Measurements from ENCODE around the gene SH3GL3. TPM values are rescaled to one million over a fixed set of nuclear protein-coding genes. Genes with fewer than 3 reads are reported as not detected.

SH3GL3 gene
- total RNA-seq, 1 donor, result 0.72 TPM

DNA sequence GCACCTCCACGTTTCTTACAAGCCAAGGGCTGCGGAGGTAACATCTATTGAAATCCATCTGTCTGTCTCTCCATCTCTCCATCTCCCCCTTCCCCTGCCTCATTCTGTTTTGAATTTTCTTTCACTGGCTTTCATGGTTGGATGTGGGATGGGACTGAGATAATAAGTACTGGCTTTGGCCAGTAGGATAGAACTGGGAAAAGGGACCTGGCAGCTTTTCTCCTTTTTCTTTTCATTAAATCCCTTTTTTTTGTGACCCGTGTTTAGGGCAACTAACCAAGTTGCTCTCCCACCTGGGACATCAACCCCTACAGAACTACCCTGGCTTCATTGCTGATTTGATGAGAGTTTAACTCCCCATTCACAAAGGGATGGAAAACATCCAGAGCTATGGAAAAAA is 139.9 kb downstream of the SH3GL3 start:
- H3K4me2 ChIP-seq (ENCODE audit: insufficient read depth, low read length), result no peak overlapping the region
- H3K79me2 ChIP-seq (ENCODE audit: insufficient read depth, low read length), result no peaks in the 10 kb centered on the region
- no peak for DNase-seq (ENCODE audit: insufficient read length, low spot score, missing footprints)
- TF ChIP-seq, protein P1, sequence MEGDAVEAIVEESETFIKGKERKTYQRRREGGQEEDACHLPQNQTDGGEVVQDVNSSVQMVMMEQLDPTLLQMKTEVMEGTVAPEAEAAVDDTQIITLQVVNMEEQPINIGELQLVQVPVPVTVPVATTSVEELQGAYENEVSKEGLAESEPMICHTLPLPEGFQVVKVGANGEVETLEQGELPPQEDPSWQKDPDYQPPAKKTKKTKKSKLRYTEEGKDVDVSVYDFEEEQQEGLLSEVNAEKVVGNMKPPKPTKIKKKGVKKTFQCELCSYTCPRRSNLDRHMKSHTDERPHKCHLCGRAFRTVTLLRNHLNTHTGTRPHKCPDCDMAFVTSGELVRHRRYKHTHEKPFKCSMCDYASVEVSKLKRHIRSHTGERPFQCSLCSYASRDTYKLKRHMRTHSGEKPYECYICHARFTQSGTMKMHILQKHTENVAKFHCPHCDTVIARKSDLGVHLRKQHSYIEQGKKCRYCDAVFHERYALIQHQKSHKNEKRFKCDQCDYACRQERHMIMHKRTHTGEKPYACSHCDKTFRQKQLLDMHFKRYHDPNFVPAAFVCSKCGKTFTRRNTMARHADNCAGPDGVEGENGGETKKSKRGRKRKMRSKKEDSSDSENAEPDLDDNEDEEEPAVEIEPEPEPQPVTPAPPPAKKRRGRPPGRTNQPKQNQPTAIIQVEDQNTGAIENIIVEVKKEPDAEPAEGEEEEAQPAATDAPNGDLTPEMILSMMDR (IDR thresholded peaks at IDR 0.05; ENCODE audit: extremely low read depth, low read depth, low read length), result no peak
- no peaks in the 10 kb centered on the region for H3K9me3 ChIP-seq (ENCODE audit: low read depth, low read length)
- no peak overlapping the region for H3K27ac ChIP-seq (ENCODE audit: low read depth, low read length)
- H3K4me3 ChIP-seq (ENCODE audit: insufficient read depth, low read length), result no peak overlapping the region
- no peaks in the 10 kb centered on the region for H4K20me1 ChIP-seq (ENCODE audit: insufficient read depth, low read length)
- no peaks in the 10 kb centered on the region for H3K27me3 ChIP-seq (ENCODE audit: insufficient read depth, low read length)
- no peaks in the 10 kb centered on the region for H3K36me3 ChIP-seq (ENCODE audit: insufficient read depth, low read length)
- no peak overlapping the region for H2AFZ ChIP-seq (ENCODE audit: low read length)
- no peaks in the 10 kb centered on the region for H3K4me1 ChIP-seq (ENCODE audit: insufficient read depth, low read length)

DNA sequence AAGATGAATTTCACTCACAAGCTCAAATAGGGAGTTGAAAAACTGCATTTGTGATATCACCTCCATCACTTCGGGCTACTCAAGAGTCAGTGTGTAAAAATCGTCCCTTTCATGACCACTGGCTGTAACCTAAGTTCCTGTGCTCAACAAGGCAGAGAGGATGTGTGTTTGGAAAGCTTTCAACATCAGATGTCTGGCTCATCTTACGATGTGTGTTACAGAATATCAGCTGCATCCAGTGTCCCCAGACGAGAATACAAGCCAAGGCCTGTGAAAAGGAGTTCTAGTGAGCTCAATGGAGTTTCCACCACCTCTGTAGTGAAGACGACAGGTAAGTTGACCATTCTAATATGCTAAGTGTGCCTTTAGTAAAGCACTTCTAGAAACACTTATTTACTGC is 141.3 kb downstream of the SH3GL3 start:
- no peaks in the 10 kb centered on the region for H3K9me3 ChIP-seq (ENCODE audit: low read depth, low read length)
- no peaks in the 10 kb centered on the region for H3K36me3 ChIP-seq (ENCODE audit: insufficient read depth, low read length)
- no peak overlapping the region for H3K4me2 ChIP-seq (ENCODE audit: insufficient read depth, low read length)
- no peaks in the 10 kb centered on the region for H3K79me2 ChIP-seq (ENCODE audit: insufficient read depth, low read length)
- no peak overlapping the region for H2AFZ ChIP-seq (ENCODE audit: low read length)
- H4K20me1 ChIP-seq (ENCODE audit: insufficient read depth, low read length), result no peaks in the 10 kb centered on the region
- TF ChIP-seq, protein P1 (IDR thresholded peaks at IDR 0.05; ENCODE audit: extremely low read depth, low read depth, low read length), result no peak
- H3K27ac ChIP-seq (ENCODE audit: low read depth, low read length), result no peak overlapping the region
- no peaks in the 10 kb centered on the region for H3K27me3 ChIP-seq (ENCODE audit: insufficient read depth, low read length)
- no peak overlapping the region for H3K4me3 ChIP-seq (ENCODE audit: insufficient read depth, low read length)
- no peaks in the 10 kb centered on the region for H3K4me1 ChIP-seq (ENCODE audit: insufficient read depth, low read length)
- DNase-seq (ENCODE audit: insufficient read length, low spot score, missing footprints), result no peak

DNA sequence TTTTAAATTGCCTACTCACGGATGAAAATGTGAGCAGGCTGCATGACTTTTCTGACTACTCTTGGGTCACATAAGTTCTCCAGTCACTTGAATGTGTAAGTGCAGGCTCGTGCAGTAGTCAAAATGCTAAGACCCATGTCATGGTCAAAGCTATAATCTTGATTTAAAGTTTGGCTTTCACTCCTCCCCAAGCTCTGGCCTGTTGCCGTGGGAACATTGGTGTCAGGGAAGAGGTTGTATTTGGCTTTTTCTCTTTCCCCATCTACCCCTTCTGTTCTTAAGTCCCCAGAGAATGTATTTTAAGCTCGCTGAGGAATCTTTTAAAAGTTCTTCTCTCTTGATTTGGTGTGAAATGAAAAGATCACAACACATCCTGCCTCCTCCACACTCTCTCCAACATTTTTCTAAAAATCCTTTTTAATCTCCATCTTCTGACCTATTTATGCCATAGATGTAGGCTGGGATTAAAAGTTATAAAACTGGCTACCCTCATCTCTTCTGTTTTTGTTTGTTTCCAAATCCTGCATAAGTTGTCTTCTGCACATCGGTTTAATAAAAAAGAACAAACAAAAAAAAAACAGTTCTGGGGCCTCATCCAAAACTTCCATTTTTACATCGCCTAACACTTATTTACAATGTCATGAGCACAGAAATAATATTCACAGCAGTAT is 145.4 kb downstream of the SH3GL3 start:
- Histone ChIP-seq H3K27me3 (ENCODE audit: insufficient read depth, low read length) (no peaks in the 10 kb centered on the region), H3K4me3 (ENCODE audit: insufficient read depth, low read length) (no peak overlapping the region), H3K9me3 (ENCODE audit: low read depth, low read length) (no peaks in the 10 kb centered on the region), H4K20me1 (ENCODE audit: insufficient read depth, low read length) (no peaks in the 10 kb centered on the region), H3K27ac (ENCODE audit: low read depth, low read length) (no peak overlapping the region), H3K4me2 (ENCODE audit: insufficient read depth, low read length) (no peak overlapping the region), H3K4me1 (ENCODE audit: insufficient read depth, low read length) (no peaks in the 10 kb centered on the region), H3K36me3 (ENCODE audit: insufficient read depth, low read length) (no peaks in the 10 kb centered on the region), H3K79me2 (ENCODE audit: insufficient read depth, low read length) (no peaks in the 10 kb centered on the region), H2AFZ (ENCODE audit: low read length) (no peak overlapping the region)
- DNase-seq (ENCODE audit: insufficient read length, low spot score, missing footprints), result no peak
- TF ChIP-seq, protein P1 (IDR thresholded peaks at IDR 0.05; ENCODE audit: extremely low read depth, low read depth, low read length), result no peak

DNA sequence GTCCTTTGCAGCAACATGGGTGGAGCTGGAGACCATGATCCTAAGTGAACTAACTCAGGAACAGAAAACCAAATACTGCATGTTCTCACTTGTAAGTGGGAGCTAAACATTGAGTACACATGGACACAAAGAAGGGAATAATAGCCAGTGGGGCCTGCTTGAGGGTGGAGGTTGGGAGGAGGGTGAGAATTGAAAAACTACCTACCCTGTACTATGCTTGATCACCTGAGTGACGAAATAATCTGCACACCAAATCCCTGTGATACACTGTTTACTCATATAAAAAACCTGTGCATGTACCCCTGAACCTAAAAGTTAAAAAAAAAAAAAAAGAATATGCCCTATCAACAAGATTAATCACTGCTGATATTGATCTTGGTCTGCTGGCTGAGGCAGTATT is 148.1 kb downstream of the SH3GL3 start:
- no peaks in the 10 kb centered on the region for H3K9me3 ChIP-seq (ENCODE audit: low read depth, low read length)
- TF ChIP-seq, protein P1 (IDR thresholded peaks at IDR 0.05; ENCODE audit: extremely low read depth, low read depth, low read length), result no peak
- H3K4me3 ChIP-seq (ENCODE audit: insufficient read depth, low read length), result no peak overlapping the region
- H3K27me3 ChIP-seq (ENCODE audit: insufficient read depth, low read length), result no peaks in the 10 kb centered on the region
- no peak for DNase-seq (ENCODE audit: insufficient read length, low spot score, missing footprints)
- H3K27ac ChIP-seq (ENCODE audit: low read depth, low read length), result no peak overlapping the region
- no peaks in the 10 kb centered on the region for H4K20me1 ChIP-seq (ENCODE audit: insufficient read depth, low read length)
- H3K36me3 ChIP-seq (ENCODE audit: insufficient read depth, low read length), result no peaks in the 10 kb centered on the region
- H3K79me2 ChIP-seq (ENCODE audit: insufficient read depth, low read length), result no peaks in the 10 kb centered on the region
- H3K4me1 ChIP-seq (ENCODE audit: insufficient read depth, low read length), result no peaks in the 10 kb centered on the region
- no peak overlapping the region for H2AFZ ChIP-seq (ENCODE audit: low read length)
- no peak overlapping the region for H3K4me2 ChIP-seq (ENCODE audit: insufficient read depth, low read length)
